IMR-90 (cell line): ENCODE measurements around the gene SPI1. TPM values are rescaled to one million over a fixed set of nuclear protein-coding genes. Genes with fewer than 3 reads are reported as not detected.
A peak's percentile ranks its signal among the peaks of the same experiment; 100 is the strongest.

Experiments used
- ATAC-seq: fragments of 200-7000 bp; cut with Tn5 transposase; 2 replicates; pipeline ENCODE4 v1.9.1; 2020; ENCODE audit warnings: low read depth, mild to moderate bottlenecking, moderate library complexity
- BruUV-seq: library from RNA; stranded (reverse); fragments of 400-500 nt; replicated peaks from 2 replicates; lab custom pipeline; 2021; lab: Mats Ljungman, UMichigan
- CTCF ChIA-PET: fragments of 300-600 bp; formaldehyde crosslinking; extraction: SDS; loops from one replicate; lab custom pipeline; 2021; ENCODE audit warnings: antibody characterized with exemption; lab: Yijun Ruan, JAX
- POLR2A ChIA-PET: fragments of 300-600 bp; sonication (Branson Sonifier 250); formaldehyde crosslinking; loops from one replicate; lab custom pipeline; 2022; ENCODE audit warnings: antibody characterized with exemption; ENCODE audit not compliant: unreplicated experiment; lab: Charles Lee
- DNase-seq: peaks from one replicate; pipeline ENCODE4 v3.0.0; 2013
- H2AFZ ChIP-seq: replicated peaks from 2 replicates; pipeline ENCODE3; 2013; ENCODE audit warnings: low read length, mild to moderate bottlenecking; ENCODE audit not compliant: poor library complexity
- H2AK5ac ChIP-seq: 2 replicates; pipeline ENCODE4 v1.6.1; 2013; ENCODE audit warnings: low read depth, low read length, inconsistent platforms
- H2AK9ac ChIP-seq: replicated peaks from 2 replicates; pipeline ENCODE3; 2013; ENCODE audit warnings: mild to moderate bottlenecking, low read depth, low read length, moderate library complexity; ENCODE audit not compliant: poor library complexity
- H2BK120ac ChIP-seq: 2 replicates; pipeline ENCODE4 v1.6.1; 2013; ENCODE audit warnings: low read depth, low read length, inconsistent platforms
- H2BK15ac ChIP-seq: 3 replicates; pipeline ENCODE4 v1.6.1; 2013; ENCODE audit warnings: low read depth, low read length, inconsistent platforms
- H2BK20ac ChIP-seq: 2 replicates; pipeline ENCODE4 v1.6.1; 2013; ENCODE audit warnings: low read depth, mild to moderate bottlenecking, inconsistent platforms, low read length, moderate library complexity
- H2BK5ac ChIP-seq: 2 replicates; pipeline ENCODE4 v1.6.1; 2013; ENCODE audit warnings: mild to moderate bottlenecking, low read depth, low read length, inconsistent platforms; ENCODE audit not compliant: poor library complexity, severe bottlenecking
- H3K14ac ChIP-seq: replicated peaks from 2 replicates; pipeline ENCODE4 v1.6.1; 2013; ENCODE audit warnings: low read depth, low read length, inconsistent platforms
- H3K18ac ChIP-seq: 2 replicates; pipeline ENCODE4 v1.6.1; 2013; ENCODE audit warnings: low read depth, low read length, control low read depth
- H3K23ac ChIP-seq: 2 replicates; pipeline ENCODE4 v1.6.1; 2013; ENCODE audit warnings: low read depth, low read length, inconsistent platforms
- H3K27ac ChIP-seq: 2 replicates; pipeline ENCODE4 v1.5.1; 2013; ENCODE audit warnings: mild to moderate bottlenecking, control low read depth, low read length; ENCODE audit not compliant: insufficient read depth
- H3K27me3 ChIP-seq: 2 replicates; pipeline ENCODE4 v1.6.1; 2013; ENCODE audit warnings: low read length; ENCODE audit not compliant: control insufficient read depth, insufficient read depth
- H3K36me3 ChIP-seq: 2 replicates; pipeline ENCODE4 v1.6.1; 2013; ENCODE audit warnings: low read length, mixed read lengths; ENCODE audit not compliant: control insufficient read depth, insufficient read depth
- H3K4ac ChIP-seq: 2 replicates; pipeline ENCODE4 v1.6.1; 2013; ENCODE audit warnings: low read depth, low read length, inconsistent platforms
- H3K4me1 ChIP-seq: 2 replicates; pipeline ENCODE4 v1.6.1; 2013; ENCODE audit warnings: low read length, mixed read lengths; ENCODE audit not compliant: control insufficient read depth, insufficient read depth
- H3K4me2 ChIP-seq: 2 replicates; pipeline ENCODE4 v1.6.1; 2013; ENCODE audit warnings: low read depth, mild to moderate bottlenecking, control low read depth, low read length, moderate library complexity
- H3K4me3 ChIP-seq: 2 replicates; pipeline ENCODE4 v1.5.1; 2013; ENCODE audit warnings: low read depth, mild to moderate bottlenecking, control low read depth, low read length, moderate library complexity; ENCODE audit not compliant: insufficient read depth
- H3K56ac ChIP-seq: 2 replicates; pipeline ENCODE4 v1.6.1; 2013; ENCODE audit warnings: low read length, inconsistent platforms; ENCODE audit not compliant: insufficient read depth; ENCODE audit errors: extremely low read depth
- H3K79me1 ChIP-seq, 2 experiments: 2 replicates each; pipeline ENCODE4 v1.6.1; 2013; ENCODE audit warnings: low read length in 2 of 2, inconsistent platforms in 1 of 2, low read depth in 1 of 2
- H3K9ac ChIP-seq: 2 replicates; pipeline ENCODE4 v1.6.1; 2013; ENCODE audit warnings: low read depth, low read length, control low read depth
- H3K9me1 ChIP-seq: 2 replicates; pipeline ENCODE4 v1.6.1; 2013; ENCODE audit warnings: low read length, inconsistent platforms; ENCODE audit not compliant: insufficient read depth
- H3K9me3 ChIP-seq: 2 replicates; pipeline ENCODE4 v1.6.1; 2013; ENCODE audit warnings: low read length; ENCODE audit not compliant: control insufficient read depth, insufficient read depth
- H4K20me1 ChIP-seq: 2 replicates; pipeline ENCODE4 v1.6.1; 2013; ENCODE audit warnings: low read length, inconsistent platforms; ENCODE audit not compliant: insufficient read depth
- H4K5ac ChIP-seq: 2 replicates; pipeline ENCODE4 v1.6.1; 2013; ENCODE audit warnings: mild to moderate bottlenecking, low read depth, low read length, control low read depth
- H4K8ac ChIP-seq, 2 experiments: 2 replicates each; pipeline ENCODE4 v1.6.1; 2013; ENCODE audit warnings: low read depth in 2 of 2, low read length in 2 of 2, control low read depth in 1 of 2, inconsistent platforms in 1 of 2
- H4K91ac ChIP-seq: 2 replicates; pipeline ENCODE4 v1.6.1; 2013; ENCODE audit warnings: low read depth, low read length, inconsistent platforms; ENCODE audit not compliant: insufficient read depth
- CEBPB ChIP-seq: IDR thresholded peaks from 2 replicates; pipeline ENCODE4 v1.6.1; 2012; ENCODE audit warnings: low read depth, low read length, improper control_type of control experiment
- CTCF ChIP-seq: conservative IDR thresholded peaks from 2 replicates; pipeline ENCODE4 v1.5.1; 2012; ENCODE audit warnings: mild to moderate bottlenecking, low read depth, low read length, improper control_type of control experiment
- MXI1 ChIP-seq: IDR thresholded peaks from 2 replicates; pipeline ENCODE4 v1.6.1; 2012; ENCODE audit warnings: low read depth, mild to moderate bottlenecking, low read length, moderate library complexity, borderline replicate concordance
- NFE2L2 ChIP-seq: fragments of 150-350 bp; IDR thresholded peaks from 2 replicates; pipeline ENCODE4 v1.6.1; 2016; ENCODE audit warnings: low read depth, mild to moderate bottlenecking, low read length
- RFX5 ChIP-seq: IDR thresholded peaks from 2 replicates; pipeline ENCODE4 v1.8.0; 2012; ENCODE audit warnings: low read depth, mild to moderate bottlenecking, low read length, moderate library complexity
- WGBS, 2 experiments: methylation state at CpG; one replicate each; pipeline versions ENCODE4 v1.1.5 to v1.1.7; 2013; ENCODE audit warnings: missing lambda C conversion rate in 2 of 2; ENCODE audit not compliant: insufficient read length in 1 of 2; ENCODE audit errors: extremely low coverage in 2 of 2; 5-methylcytosine and 5-hydroxymethylcytosine counted together
- dilution Hi-C: fragments of 300-500 bp; cut with HindIII; formaldehyde crosslinking; loops from one replicate; pipeline ENCODE4 v1.14.3; 2018; ENCODE audit warnings: low sequenced_read_pairs; ENCODE audit not compliant: unreplicated experiment
- in situ Hi-C: fragments of 300-500 bp; cut with MboI; formaldehyde crosslinking; loops from 3 replicates; pipeline ENCODE4 v1.14.3; 2019; ENCODE audit warnings: low sequenced_read_pairs, inconsistent platforms, mixed read lengths
- intact Hi-C: fragments of 100-400 bp; cut with micrococcal nuclease; formaldehyde crosslinking; loops from 2 replicates; pipeline ENCODE4 v1.10.0; 2022
- polyA plus RNA-seq, 3 experiments: library from polyadenylated mRNA; depleted of rRNA; stranded (reverse); fragments of >200 nt; gene quantifications; 2 replicates each; pipeline ENCODE4 v1.2.3, GENCODE V29; 2012; ENCODE audit warnings: low replicate concordance in 1 of 3
- total RNA-seq: library from RNA; depleted of rRNA; stranded (reverse); fragments of >200 nt; gene quantifications from 2 replicates; pipeline ENCODE4 v1.2.3, GENCODE V29; 2012

The SPI1 gene
- total and polyA plus RNA-seq, 2 of the 4 experiments (the other 2 are of a cell fraction), result not detected

- Histone ChIP-seq H3K14ac (no peak overlapping the region), H2BK20ac (no peak overlapping the region), H3K4me3 (no peak overlapping the region), H2AFZ (peak overlapping the region; percentile 69), H4K5ac (no peak overlapping the region; the same call in 1 of the 2 replicates), H2BK15ac (no peak overlapping the region), H3K18ac (no peak overlapping the region), H2BK120ac (no peak overlapping the region), H3K36me3 (no peaks in the 10 kb centered on the region), H2BK5ac (no peak overlapping the region), H3K27me3 (no peaks in the 10 kb centered on the region), H3K79me1 (no peaks in the 10 kb centered on the region), H3K4ac (no peak overlapping the region), H2AK5ac (no peak overlapping the region), H2AK9ac (no peak overlapping the region), H3K4me1 (peaks cover 8% of the 10 kb centered on the region), H3K9me1 (no peaks in the 10 kb centered on the region), H4K91ac (no peak overlapping the region), H3K56ac (no peak overlapping the region), H3K27ac (no peak overlapping the region), H4K8ac (peak overlapping the region; percentile 9 to 51; a peak in 2 of 4 replicates), H4K20me1 (no peaks in the 10 kb centered on the region), H3K4me2 (no peak overlapping the region; the same call in 1 of the 2 replicates), H3K9me3 (no peaks in the 10 kb centered on the region), H3K9ac (no peak overlapping the region), H3K23ac (no peak overlapping the region)
- ChIA-PET CTCF (no interaction called here), POLR2A (no interaction called here)
- TF ChIP-seq MXI1 (no peak), NFE2L2 (no peak), CEBPB (no peak), CTCF (no peak), RFX5 (no peak)
- intact Hi-C loops, result no loop called here
- ATAC-seq (peak; percentile 40), DNase-seq (no peak)
- BruUV-seq, result no TSS peak
- dilution Hi-C loops, result no loop called here
- in situ Hi-C loops, result no loop called here
- WGBS, 2 experiments, result 17% methylated on average over 1 of the region's 8 CpGs; no CpG with 5 or more reads in 1 of the 2 experiments
These were observed 22.5 kb upstream of the SPI1 start for GRCh38 chr11:47400768-47401279.
